Activated CD8-positive, alpha-beta memory T cell treated with anti-CD3 and anti-CD28 coated beads, Interleukin-2, amount 10 ng/mL, durations not matched to agents 7 days and 5 days (primary cell): ENCODE results near the gene C1QTNF9. TPM values are rescaled to one million over a fixed set of nuclear protein-coding genes. Genes with fewer than 3 reads are reported as not detected.
A peak's percentile ranks its signal among the peaks of the same experiment; 100 is the strongest.
"Not testable (repeated sequence)": the region's sequence is repeated elsewhere in the genome, so short reads cannot be mapped to it uniquely, and the experiment has no call there.

Experiments used
- ATAC-seq: fragments of 150-1000 bp; cut with Tn5 transposase; one replicate; pipeline ENCODE4 v1.10.0; 2021; ENCODE audit warnings: moderate library complexity
- CTCF ChIA-PET: fragments of 350-600 bp; sonication (Branson Sonifier 250); formaldehyde crosslinking; loops from one replicate; lab custom pipeline; 2021; ENCODE audit warnings: antibody characterized with exemption; lab: Charles Lee
- DNase-seq: peaks from one replicate; pipeline ENCODE4 v3.0.0-alpha.2; 2020
- H3K27ac Mint-ChIP-seq: one replicate; pipeline ENCODE4 v1.8.0; 2021; ENCODE audit warnings: mild to moderate bottlenecking, mixed read lengths
- H3K27me3 Mint-ChIP-seq: one replicate; pipeline ENCODE4 v1.8.0; 2021; ENCODE audit warnings: mixed read lengths
- H3K36me3 Mint-ChIP-seq: one replicate; pipeline ENCODE4 v1.8.0; 2021; ENCODE audit warnings: mild to moderate bottlenecking, mixed read lengths
- H3K4me1 Mint-ChIP-seq: one replicate; pipeline ENCODE4 v1.8.0; 2021; ENCODE audit warnings: mixed read lengths
- H3K4me3 Mint-ChIP-seq: one replicate; pipeline ENCODE4 v1.8.0; 2021; ENCODE audit warnings: mild to moderate bottlenecking, moderate library complexity, mixed read lengths
- H3K9me3 Mint-ChIP-seq: one replicate; pipeline ENCODE4 v1.8.0; 2022; ENCODE audit warnings: low read depth, mixed read lengths
- total RNA-seq, 2 experiments: library from RNA; stranded (reverse); gene quantifications; one replicate each; pipeline ENCODE4 v1.2.3, GENCODE V29; 2021

Gene C1QTNF9
- total RNA-seq, 2 experiments from 2014 or later, result not detected

- no peak for ATAC-seq
- no peaks in the 10 kb centered on the region for H3K9me3 Mint-ChIP-seq
- H3K4me3 Mint-ChIP-seq, result no peak overlapping the region
- H3K27me3 Mint-ChIP-seq, result peaks cover 11% of the 10 kb centered on the region
- H3K27ac Mint-ChIP-seq, result no peak overlapping the region
- no peaks in the 10 kb centered on the region for H3K4me1 Mint-ChIP-seq
- no peaks in the 10 kb centered on the region for H3K36me3 Mint-ChIP-seq
- CTCF ChIA-PET, result interaction anchor here (0.9 kb wide), 1 partner anchor 12 kb away, joined by 4 read pairs; no protein-coding TSS in a partner anchor
- no peak for DNase-seq
Measured at GRCh38 chr13:24313439-24313838, 4.1 kb downstream of the C1QTNF9 start.

- H3K4me3 Mint-ChIP-seq, H3K36me3 Mint-ChIP-seq, CTCF ChIA-PET: not testable (repeated sequence)
Measured at GRCh38 chr13:24317835-24318234, 8.5 kb downstream of the C1QTNF9 start.

GRCh38 chr13:24318878-24319277, 9.5 kb downstream of the C1QTNF9 start:
- H3K27ac Mint-ChIP-seq, H3K27me3 Mint-ChIP-seq, H3K9me3 Mint-ChIP-seq, DNase-seq, H3K36me3 Mint-ChIP-seq, H3K4me3 Mint-ChIP-seq, ATAC-seq, H3K4me1 Mint-ChIP-seq, CTCF ChIA-PET: not testable (repeated sequence)

More at GRCh38 chr13:24317835-24318234, 8.5 kb downstream of the C1QTNF9 start:
- not testable (repeated sequence) for H3K4me1 Mint-ChIP-seq, DNase-seq, H3K9me3 Mint-ChIP-seq, ATAC-seq, H3K27ac Mint-ChIP-seq
- peaks cover 13% of the 10 kb centered on the region for H3K27me3 Mint-ChIP-seq

- ATAC-seq, DNase-seq, H3K36me3 Mint-ChIP-seq, H3K9me3 Mint-ChIP-seq, H3K4me1 Mint-ChIP-seq, H3K27ac Mint-ChIP-seq, CTCF ChIA-PET, H3K4me3 Mint-ChIP-seq: not testable (repeated sequence)
- peaks cover 11% of the 10 kb centered on the region for H3K27me3 Mint-ChIP-seq
Measured at GRCh38 chr13:24319641-24320040, 10.3 kb downstream of the C1QTNF9 start.

GRCh38 chr13:24321416-24321815, 12.0 kb downstream of the C1QTNF9 start:
- DNase-seq, H3K36me3 Mint-ChIP-seq, CTCF ChIA-PET, H3K4me3 Mint-ChIP-seq, ATAC-seq, H3K9me3 Mint-ChIP-seq, H3K4me1 Mint-ChIP-seq, H3K27ac Mint-ChIP-seq: not testable (repeated sequence)
- peaks cover 26% of the 10 kb centered on the region for H3K27me3 Mint-ChIP-seq

- CTCF ChIA-PET, H3K4me3 Mint-ChIP-seq, ATAC-seq, H3K36me3 Mint-ChIP-seq, H3K4me1 Mint-ChIP-seq, H3K9me3 Mint-ChIP-seq, DNase-seq, H3K27ac Mint-ChIP-seq: not testable (repeated sequence)
- peaks cover 35% of the 10 kb centered on the region for H3K27me3 Mint-ChIP-seq
Measured at GRCh38 chr13:24322470-24322869, 13.1 kb downstream of the C1QTNF9 start.

- Mint-ChIP-seq H3K27me3 (peaks cover 42% of the 10 kb centered on the region), H3K9me3 (no peaks in the 10 kb centered on the region), H3K4me3 (no peak overlapping the region), H3K27ac (no peak overlapping the region), H3K4me1 (no peaks in the 10 kb centered on the region), H3K36me3 (no peaks in the 10 kb centered on the region)
- CTCF ChIA-PET, result no interaction called here
- no peak for DNase-seq
- ATAC-seq, result no peak
Measured at GRCh38 chr13:24323036-24323738, 13.8 kb downstream of the C1QTNF9 start.

GRCh38 chr13:24323739-24324075, 14.3 kb downstream of the C1QTNF9 start:
- no peak for DNase-seq
- H3K36me3 Mint-ChIP-seq, result no peaks in the 10 kb centered on the region
- no peak for ATAC-seq
- H3K27ac Mint-ChIP-seq, result no peak overlapping the region
- CTCF ChIA-PET, result no interaction called here
- H3K4me1 Mint-ChIP-seq, result no peaks in the 10 kb centered on the region
- H3K27me3 Mint-ChIP-seq, result peaks cover 47% of the 10 kb centered on the region
- H3K9me3 Mint-ChIP-seq, result no peaks in the 10 kb centered on the region
- no peak overlapping the region for H3K4me3 Mint-ChIP-seq

- peaks cover 62% of the 10 kb centered on the region for H3K27me3 Mint-ChIP-seq
Measured at GRCh38 chr13:24327598-24327997, 18.2 kb downstream of the C1QTNF9 start.

GRCh38 chr13:24328145-24328544, 18.8 kb downstream of the C1QTNF9 start:
- no peak for ATAC-seq
- Mint-ChIP-seq H3K36me3 (no peaks in the 10 kb centered on the region), H3K4me1 (no peaks in the 10 kb centered on the region), H3K27ac (no peak overlapping the region), H3K4me3 (no peak overlapping the region), H3K9me3 (no peaks in the 10 kb centered on the region), H3K27me3 (peaks cover 65% of the 10 kb centered on the region)
- CTCF ChIA-PET, result interaction anchor here (0.7 kb wide), 1 partner anchor 498 kb away, joined by 5 read pairs; no protein-coding TSS in a partner anchor
- no peak for DNase-seq

More at GRCh38 chr13:24327598-24327997, 18.2 kb downstream of the C1QTNF9 start:
- CTCF ChIA-PET, result interaction anchor here (0.7 kb wide), 1 partner anchor 498 kb away, joined by 5 read pairs; no protein-coding TSS in a partner anchor
- DNase-seq, H3K36me3 Mint-ChIP-seq, ATAC-seq, H3K9me3 Mint-ChIP-seq, H3K4me3 Mint-ChIP-seq, H3K4me1 Mint-ChIP-seq, H3K27ac Mint-ChIP-seq: not testable (repeated sequence)

- no peak for ATAC-seq
- CTCF ChIA-PET, result no interaction called here
- H3K27me3 Mint-ChIP-seq, result peaks cover 28% of the 10 kb centered on the region
- no peaks in the 10 kb centered on the region for H3K36me3 Mint-ChIP-seq
- no peaks in the 10 kb centered on the region for H3K9me3 Mint-ChIP-seq
- no peak overlapping the region for H3K27ac Mint-ChIP-seq
- no peak overlapping the region for H3K4me3 Mint-ChIP-seq
- DNase-seq, result peak; percentile 36
- H3K4me1 Mint-ChIP-seq, result no peaks in the 10 kb centered on the region
Measured at GRCh38 chr13:24338721-24339120, 29.3 kb downstream of the C1QTNF9 start.

- H3K9me3 Mint-ChIP-seq, result no peaks in the 10 kb centered on the region
- no peak for ATAC-seq
- no peak overlapping the region for H3K27ac Mint-ChIP-seq
- H3K36me3 Mint-ChIP-seq, result no peaks in the 10 kb centered on the region
- no peaks in the 10 kb centered on the region for H3K4me1 Mint-ChIP-seq
- no peak overlapping the region for H3K4me3 Mint-ChIP-seq
- CTCF ChIA-PET, result no interaction called here
- H3K27me3 Mint-ChIP-seq, result peaks cover 25% of the 10 kb centered on the region
- peak; percentile 16 for DNase-seq
Measured at GRCh38 chr13:24339937-24340607, 30.7 kb downstream of the C1QTNF9 start.

- H3K4me1 Mint-ChIP-seq, result no peaks in the 10 kb centered on the region
- ATAC-seq (no peak), DNase-seq (peak; percentile 29)
- no peaks in the 10 kb centered on the region for H3K36me3 Mint-ChIP-seq
- no peaks in the 10 kb centered on the region for H3K9me3 Mint-ChIP-seq
- no peak overlapping the region for H3K27ac Mint-ChIP-seq
- CTCF ChIA-PET, result no interaction called here
- H3K4me3 Mint-ChIP-seq, result no peak overlapping the region
- peaks cover 23% of the 10 kb centered on the region for H3K27me3 Mint-ChIP-seq
Measured at GRCh38 chr13:24340608-24340955, 31.2 kb downstream of the C1QTNF9 start.

- CTCF ChIA-PET, result no interaction called here
- Mint-ChIP-seq H3K4me3 (no peak overlapping the region), H3K4me1 (no peaks in the 10 kb centered on the region), H3K27me3 (peaks cover 22% of the 10 kb centered on the region), H3K9me3 (no peaks in the 10 kb centered on the region), H3K27ac (no peak overlapping the region), H3K36me3 (no peaks in the 10 kb centered on the region)
- DNase-seq (peak; percentile 41), ATAC-seq (no peak)
Measured at GRCh38 chr13:24341439-24341838, 32.1 kb downstream of the C1QTNF9 start.
